T follicular helper cell (primary cell): Measurements from ENCODE around the gene HOXD10.

Source experiments
- DNase-seq: peaks from one replicate; pipeline ENCODE4 v3.0.0-alpha.2; 2020; ENCODE audit warnings: low read depth

Gene HOXD10

DNA sequence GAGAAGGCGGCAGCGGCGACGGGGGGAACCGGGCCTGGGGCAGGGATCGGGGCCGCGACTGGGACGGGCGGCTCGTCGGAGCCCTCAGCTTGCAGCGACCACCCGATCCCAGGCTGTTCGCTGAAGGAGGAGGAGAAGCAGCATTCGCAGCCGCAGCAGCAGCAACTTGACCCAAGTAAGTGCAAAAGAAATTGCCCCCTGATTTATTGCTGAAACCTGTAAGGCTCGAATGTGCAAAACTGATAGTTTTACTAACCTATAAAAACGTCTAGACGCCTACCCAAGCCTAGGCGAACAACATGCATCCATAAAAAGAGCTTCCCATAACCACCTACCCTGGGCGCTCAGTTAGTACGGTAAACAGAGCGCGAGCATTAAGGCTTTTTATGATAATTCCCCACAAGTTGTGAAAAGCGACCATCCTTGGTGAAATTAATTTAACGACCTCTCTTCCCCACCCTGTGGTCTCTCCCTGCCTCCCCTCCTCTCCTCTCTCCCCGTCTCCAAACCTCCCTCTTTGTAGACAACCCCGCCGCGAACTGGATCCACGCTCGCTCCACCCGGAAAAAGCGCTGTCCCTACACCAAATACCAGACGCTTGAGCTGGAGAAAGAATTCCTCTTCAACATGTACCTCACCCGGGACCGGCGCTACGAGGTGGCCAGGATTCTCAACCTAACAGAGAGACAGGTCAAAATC lies 7.0 kb downstream of the HOXD10 start:
- no peak for DNase-seq

GRCh38 chr2:176124110-176124946 lies 7.8 kb downstream of the HOXD10 start:
- DNase-seq: no peak

- no peak for DNase-seq
These were observed 8.6 kb downstream of the HOXD10 start for GRCh38 chr2:176124947-176125771.

DNA sequence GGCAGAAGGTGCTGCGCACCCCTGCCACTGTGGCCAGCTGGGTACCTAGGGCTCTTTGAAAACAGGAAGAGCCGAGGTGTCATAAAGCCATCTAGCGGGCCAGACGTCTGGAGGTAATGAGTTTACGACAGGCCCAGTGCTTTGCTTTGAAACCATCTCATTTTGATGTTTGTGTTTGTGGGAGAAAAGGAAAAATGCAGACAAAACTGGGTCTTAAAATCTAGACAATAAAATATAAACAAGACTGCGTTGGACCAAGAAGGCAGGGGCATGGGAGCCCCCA lies 9.1 kb downstream of the HOXD10 start:
- DNase-seq: no peak

GRCh38 chr2:176126929-176127773 lies 10.6 kb downstream of the HOXD10 start:
- DNase-seq: peak; percentile 59

- DNase-seq: no peak
These were observed 11.1 kb downstream of the HOXD10 start for GRCh38 chr2:176127774-176128072.

- DNase-seq: no peak
These were observed 11.8 kb downstream of the HOXD10 start for GRCh38 chr2:176128172-176128981.

DNA sequence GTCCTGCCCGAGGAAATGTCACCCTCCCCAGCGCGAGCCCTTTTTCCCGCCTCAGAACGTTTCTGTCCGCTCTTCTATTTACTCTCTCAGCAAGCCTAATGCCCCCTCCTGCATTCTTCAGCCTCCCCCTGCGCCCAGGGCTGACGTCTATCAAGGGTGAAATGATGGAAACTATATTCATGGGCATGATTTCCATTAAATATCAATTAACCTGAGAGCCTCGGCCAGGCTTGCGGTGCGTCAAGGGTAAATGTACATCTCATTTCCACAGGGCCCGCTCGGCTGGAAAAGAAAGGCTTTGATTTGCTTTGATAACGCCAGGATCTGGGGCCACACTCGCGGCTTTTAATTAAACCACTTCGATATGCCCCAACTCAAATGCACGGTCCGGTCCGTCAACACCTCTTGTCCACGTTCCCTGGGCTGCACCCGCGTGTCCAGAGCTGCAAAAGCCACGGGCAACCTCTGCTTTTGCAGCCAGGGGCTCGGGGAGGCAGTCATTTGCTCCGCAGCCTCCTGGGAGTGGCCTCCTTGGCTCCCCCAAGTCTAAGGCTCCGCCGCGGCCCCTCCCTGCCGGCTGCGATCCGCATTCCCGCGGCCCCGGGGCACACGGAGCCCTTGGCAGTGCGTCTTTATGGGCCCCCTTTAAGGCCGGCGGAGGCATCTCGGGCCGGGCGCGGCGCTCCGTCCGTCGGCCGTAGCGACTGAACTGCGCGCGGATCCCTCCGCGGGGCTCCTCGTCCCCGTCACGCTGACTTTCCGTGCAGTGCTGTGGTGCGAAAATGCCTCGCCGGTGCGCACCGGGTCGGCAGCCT lies 12.6 kb downstream of the HOXD10 start, which contains the start of gene HOXD8:
Gene HOXD8 (plus strand): TSS at position 724 of the 815 bp plus-strand sequence. CDS start 662 bp downstream, outside the sequence.
- DNase-seq: no peak

GRCh38 chr2:176129813-176130146 lies 13.2 kb downstream of the HOXD10 start:
- DNase-seq: no peak

DNA sequence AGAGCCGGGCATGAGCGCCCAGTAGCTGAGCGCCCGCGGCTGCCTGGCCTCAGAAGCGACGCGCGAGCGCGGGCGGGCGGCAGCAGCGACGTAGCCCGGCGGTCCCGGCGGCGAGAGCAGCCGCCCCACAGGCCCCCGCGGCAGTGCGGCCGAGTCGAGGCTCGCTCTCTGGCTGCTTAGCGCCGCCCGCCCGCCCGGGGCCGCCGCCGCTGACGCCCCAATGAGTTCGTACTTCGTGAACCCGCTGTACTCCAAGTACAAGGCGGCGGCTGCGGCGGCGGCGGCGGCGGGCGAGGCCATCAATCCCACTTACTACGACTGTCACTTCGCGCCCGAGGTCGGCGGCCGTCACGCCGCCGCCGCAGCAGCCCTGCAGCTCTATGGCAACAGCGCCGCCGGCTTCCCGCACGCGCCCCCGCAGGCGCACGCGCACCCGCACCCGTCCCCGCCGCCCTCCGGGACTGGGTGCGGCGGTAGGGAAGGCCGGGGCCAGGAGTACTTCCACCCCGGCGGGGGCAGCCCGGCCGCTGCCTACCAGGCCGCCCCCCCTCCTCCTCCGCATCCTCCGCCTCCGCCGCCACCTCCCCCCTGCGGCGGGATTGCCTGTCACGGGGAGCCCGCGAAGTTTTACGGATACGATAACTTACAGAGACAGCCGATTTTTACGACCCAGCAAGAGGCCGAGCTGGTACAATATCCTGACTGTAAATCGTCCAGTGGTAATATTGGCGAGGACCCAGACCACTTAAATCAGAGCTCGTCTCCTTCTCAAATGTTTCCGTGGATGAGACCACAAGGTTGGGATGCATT lies 13.8 kb downstream of the HOXD10 start:
- no peak for DNase-seq

DNA sequence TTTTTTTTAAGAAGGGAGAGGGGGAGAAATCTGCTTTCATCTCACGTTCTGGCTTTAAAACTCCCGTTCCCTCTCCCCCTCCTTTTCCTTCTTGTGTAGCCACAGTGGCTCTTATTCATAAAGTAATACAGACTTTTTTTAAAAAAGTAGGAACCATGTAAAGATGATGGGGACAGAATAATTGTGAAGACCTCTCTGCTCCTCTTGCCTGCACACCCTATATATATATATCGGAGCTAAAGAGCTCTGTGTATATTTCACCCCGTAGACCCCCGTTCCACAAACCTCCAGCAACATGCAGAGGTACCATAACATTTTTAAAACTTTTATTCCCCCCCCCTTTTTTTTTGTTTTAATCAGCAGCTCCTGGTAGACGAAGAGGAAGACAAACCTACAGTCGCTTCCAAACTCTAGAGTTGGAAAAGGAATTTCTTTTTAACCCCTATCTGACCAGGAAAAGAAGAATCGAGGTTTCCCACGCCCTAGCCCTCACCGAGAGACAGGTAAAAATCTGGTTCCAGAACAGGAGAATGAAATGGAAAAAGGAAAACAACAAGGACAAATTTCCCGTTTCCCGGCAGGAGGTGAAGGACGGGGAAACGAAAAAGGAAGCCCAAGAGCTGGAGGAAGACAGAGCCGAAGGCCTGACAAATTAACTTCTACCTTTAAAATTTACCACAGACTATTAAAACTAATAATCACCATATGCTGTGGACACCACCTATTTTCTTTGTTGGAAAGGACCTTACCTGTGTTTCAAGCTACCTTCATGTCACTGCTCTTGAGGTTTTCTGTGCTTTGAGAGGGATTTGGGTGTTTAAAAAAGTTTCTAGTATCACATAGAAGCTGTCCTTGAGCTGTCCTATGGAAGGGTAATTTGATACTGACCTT lies 14.6 kb downstream of the HOXD10 start:
- no peak for DNase-seq

GRCh38 chr2:176131848-176132158 lies 15.2 kb downstream of the HOXD10 start:
- no peak for DNase-seq

- DNase-seq: no peak
These were observed 15.9 kb downstream of the HOXD10 start for GRCh38 chr2:176132205-176133171.

GRCh38 chr2:176133389-176133788 lies 16.8 kb downstream of the HOXD10 start:
- DNase-seq: no peak

DNA sequence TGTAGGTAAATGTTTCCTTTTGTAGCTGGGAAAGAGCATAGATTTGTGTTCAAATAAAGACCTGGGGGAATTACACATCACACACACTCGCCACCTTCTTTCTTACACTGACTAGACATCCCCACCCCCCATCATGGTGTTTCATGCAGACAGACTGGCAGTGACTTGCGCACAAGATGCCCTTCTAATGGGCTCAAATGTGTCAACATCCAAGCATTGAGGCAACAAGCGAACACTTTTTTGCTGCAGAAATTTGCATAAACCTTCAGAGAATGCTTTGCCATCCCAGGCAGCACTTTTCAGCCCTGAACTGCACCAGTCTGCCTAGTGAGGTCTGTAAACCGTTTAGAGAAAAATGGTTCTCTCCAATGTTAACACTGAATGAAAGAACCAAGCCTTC lies 17.5 kb downstream of the HOXD10 start:
- DNase-seq: no peak

DNA sequence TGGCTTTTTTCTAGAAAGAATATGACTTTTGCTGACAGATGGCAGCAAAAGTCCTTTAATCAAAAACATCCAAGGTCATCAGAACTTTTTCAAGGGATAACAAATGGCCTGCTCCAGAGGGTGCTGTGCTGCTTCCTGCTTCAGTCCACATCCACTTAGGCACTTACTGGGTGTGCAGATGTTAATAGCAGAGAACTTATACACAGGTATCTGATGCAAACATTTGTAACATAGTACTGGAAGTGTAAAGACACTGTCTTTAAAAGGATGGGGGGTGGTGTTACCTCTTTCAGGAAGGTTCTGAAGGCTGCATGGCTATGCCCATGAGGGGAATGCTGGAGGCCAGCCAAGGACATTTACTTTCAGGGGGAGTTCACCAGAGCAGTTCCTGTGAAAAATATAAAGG lies 18.5 kb downstream of the HOXD10 start:
- DNase-seq: no peak
